Thyroid gland (tissue), 4 donors: ENCODE data around the gene BCAS1.

Source experiments
- CTCF ChIP-seq, 6 experiments: fragments of 200-600 bp in 3 of 6; fragments of 450-650 bp in 3 of 6; sonication (generic) in 3 of 6; IDR thresholded peaks; one replicate each; pipeline ENCODE4 v1.5.1; 2016 to 2019; ENCODE audit warnings: antibody characterized with exemption in 6 of 6, mild to moderate bottlenecking in 2 of 6, inconsistent platforms in 1 of 6, moderate library complexity in 1 of 6
- POLR2A ChIP-seq, 2 donors: fragments of 450-650 bp; IDR thresholded peaks; one replicate each; pipeline ENCODE4 v1.6.1; 2017; ENCODE audit warnings: antibody characterized with exemption in 2 of 2, mild to moderate bottlenecking in 2 of 2, moderate library complexity in 1 of 2

- TF ChIP-seq CTCF (IDR thresholded peaks at IDR 0.05) (no peak), POLR2A (IDR thresholded peaks at IDR 0.05) (no peak)
These were observed 23.3 kb downstream of the BCAS1 start for GRCh38 chr20:54047048-54047447.
